NB4 (cell line): ENCODE data around the gene OR4B1.

Source experiments
- CTCF ChIP-seq: IDR thresholded peaks from one replicate; pipeline ENCODE4 v1.5.1; 2012; ENCODE audit warnings: low read depth, low read length
- MAX ChIP-seq: IDR thresholded peaks from 2 replicates; pipeline ENCODE4 v1.6.1; 2011; ENCODE audit warnings: low read depth, low read length
- MYC ChIP-seq: IDR thresholded peaks from 2 replicates; pipeline ENCODE4 v1.6.1; 2011; ENCODE audit warnings: low read depth, low read length
- POLR2A ChIP-seq: IDR thresholded peaks from 2 replicates; pipeline ENCODE4 v1.6.1; 2011; ENCODE audit warnings: mild to moderate bottlenecking; ENCODE audit not compliant: insufficient read length; ENCODE audit errors: extremely low read depth

DNA sequence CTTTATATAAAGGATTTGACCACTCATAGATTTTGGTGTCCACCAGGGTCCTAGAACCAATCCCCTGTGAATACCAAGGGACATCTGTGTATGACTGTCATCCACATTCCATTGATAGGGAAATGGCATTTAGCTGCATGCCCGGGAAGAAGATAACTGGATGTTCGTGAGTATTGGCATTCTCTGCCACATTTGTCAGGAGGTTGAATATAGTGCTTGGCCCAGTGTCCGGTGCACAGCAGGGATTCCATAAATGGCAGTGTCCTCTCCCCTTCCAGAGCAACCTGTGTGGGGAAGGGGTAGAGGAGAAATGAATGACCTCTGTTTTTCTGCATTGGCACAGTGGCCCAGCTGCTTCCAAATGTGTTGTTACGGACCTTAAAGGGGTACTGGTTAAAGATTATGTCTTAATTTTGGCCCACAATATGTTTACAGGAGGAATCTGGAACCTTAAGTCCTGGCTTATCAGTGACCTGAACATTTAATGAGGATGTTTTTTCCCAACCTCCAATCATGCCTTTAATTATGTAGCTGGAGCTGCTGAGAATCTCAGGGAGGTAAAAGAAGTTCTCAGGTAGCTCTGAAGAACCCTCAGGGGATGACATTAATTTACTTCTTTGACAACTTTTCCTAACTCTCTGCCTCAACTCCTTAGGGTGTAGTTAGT is 33.6 kb upstream of the OR4B1 start:
- TF ChIP-seq CTCF (no peak), POLR2A (no peak), MYC (no peak), MAX (no peak)
